Measurements from ENCODE around the gene RAB44.

- TF ChIP-seq, protein P1, sequence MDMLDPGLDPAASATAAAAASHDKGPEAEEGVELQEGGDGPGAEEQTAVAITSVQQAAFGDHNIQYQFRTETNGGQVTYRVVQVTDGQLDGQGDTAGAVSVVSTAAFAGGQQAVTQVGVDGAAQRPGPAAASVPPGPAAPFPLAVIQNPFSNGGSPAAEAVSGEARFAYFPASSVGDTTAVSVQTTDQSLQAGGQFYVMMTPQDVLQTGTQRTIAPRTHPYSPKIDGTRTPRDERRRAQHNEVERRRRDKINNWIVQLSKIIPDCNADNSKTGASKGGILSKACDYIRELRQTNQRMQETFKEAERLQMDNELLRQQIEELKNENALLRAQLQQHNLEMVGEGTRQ (IDR thresholded peaks at IDR 0.05; ENCODE audit: borderline replicate concordance, low read depth, low read length) = no peak
- TF ChIP-seq NRF1 (IDR thresholded peaks at IDR 0.05; ENCODE audit: low read depth, low read length) (no peak), EP300 (IDR thresholded peaks at IDR 0.05; ENCODE audit: borderline replicate concordance in 1 of 2, low read depth in 1 of 2, low read length in 1 of 2) (no peak)
These were observed 5.0 kb downstream of the RAB44 start for GRCh38 chr6:36702656-36703055.

Measured in SK-N-SH (cell line).